ENCODE data around the gene NEURL1.

The NEURL1 gene

GRCh38 chr10:103545366-103545765 lies 51.9 kb downstream of the NEURL1 start:
- DNase-seq (ENCODE audit: low read depth, low spot score): no peak

GRCh38 chr10:103545771-103546281 lies 52.3 kb downstream of the NEURL1 start:
- no peak for DNase-seq (ENCODE audit: low read depth, low spot score)

- no peak for DNase-seq (ENCODE audit: low read depth, low spot score)
Observed at GRCh38 chr10:103546401-103546800, 52.9 kb downstream of the NEURL1 start.

- DNase-seq (ENCODE audit: low read depth, low spot score): no peak
Observed at GRCh38 chr10:103547391-103547946, 54.0 kb downstream of the NEURL1 start.

GRCh38 chr10:103548006-103548405 lies 54.5 kb downstream of the NEURL1 start:
- no peak for DNase-seq (ENCODE audit: low read depth, low spot score)

GRCh38 chr10:103548581-103549348 lies 55.3 kb downstream of the NEURL1 start:
- no peak for DNase-seq (ENCODE audit: low read depth, low spot score)

- DNase-seq (ENCODE audit: low read depth, low spot score): no peak
Observed at GRCh38 chr10:103549349-103549685, 55.8 kb downstream of the NEURL1 start.

GRCh38 chr10:103550229-103550628 lies 56.7 kb downstream of the NEURL1 start:
- DNase-seq (ENCODE audit: low read depth, low spot score): no peak

GRCh38 chr10:103551619-103552602 lies 58.4 kb downstream of the NEURL1 start:
- DNase-seq (ENCODE audit: low read depth, low spot score): no peak

GRCh38 chr10:103552856-103553742 lies 59.6 kb downstream of the NEURL1 start:
- DNase-seq (ENCODE audit: low read depth, low spot score): no peak

GRCh38 chr10:103553743-103554487 lies 60.4 kb downstream of the NEURL1 start:
- no peak for DNase-seq (ENCODE audit: low read depth, low spot score)

GRCh38 chr10:103554488-103555324 lies 61.2 kb downstream of the NEURL1 start:
- DNase-seq (ENCODE audit: low read depth, low spot score): no peak

GRCh38 chr10:103555325-103555649 lies 61.8 kb downstream of the NEURL1 start:
- DNase-seq (ENCODE audit: low read depth, low spot score): no peak

GRCh38 chr10:103555712-103556111 lies 62.2 kb downstream of the NEURL1 start:
- DNase-seq (ENCODE audit: low read depth, low spot score): no peak

- DNase-seq (ENCODE audit: low read depth, low spot score): no peak
Observed at GRCh38 chr10:103556383-103557007, 63.0 kb downstream of the NEURL1 start.

GRCh38 chr10:103557455-103557854 lies 64.0 kb downstream of the NEURL1 start:
- DNase-seq (ENCODE audit: low read depth, low spot score): no peak

- DNase-seq (ENCODE audit: low read depth, low spot score): no peak
Observed at GRCh38 chr10:103558911-103559310, 65.4 kb downstream of the NEURL1 start.

GRCh38 chr10:103559776-103560175 lies 66.3 kb downstream of the NEURL1 start:
- no peak for DNase-seq (ENCODE audit: low read depth, low spot score)

- no peak for DNase-seq (ENCODE audit: low read depth, low spot score)
Observed at GRCh38 chr10:103560886-103561285, 67.4 kb downstream of the NEURL1 start.
